Immature natural killer cell (primary cell): ENCODE measurements around the gene GGTLC2. TPM values are rescaled to one million over a fixed set of nuclear protein-coding genes. Genes with fewer than 3 reads are reported as not detected.
A peak's percentile ranks its signal among the peaks of the same experiment; 100 is the strongest.

ENCODE experiments used
- DNase-seq, 3 donors: peaks; one replicate each; pipeline ENCODE4 v3.0.0; 2022; ENCODE audit warnings: mixed read lengths in 1 of 3
- H3K27ac Mint-ChIP-seq, 6 donors: one replicate each; pipeline ENCODE4 v1.8.0; 2020; ENCODE audit warnings: mixed read lengths in 6 of 6, mild to moderate bottlenecking in 5 of 6, inconsistent platforms in 4 of 6, moderate library complexity in 3 of 6
- H3K27me3 Mint-ChIP-seq, 3 donors: one replicate each; pipeline ENCODE4 v1.8.0; 2020 to 2021; ENCODE audit warnings: low read depth in 3 of 3, mild to moderate bottlenecking in 3 of 3, mixed read lengths in 3 of 3, moderate library complexity in 3 of 3, inconsistent platforms in 1 of 3
- H3K36me3 Mint-ChIP-seq, 3 donors: one replicate each; pipeline ENCODE4 v1.8.0; 2020; ENCODE audit warnings: mixed read lengths in 3 of 3, inconsistent platforms in 2 of 3, mild to moderate bottlenecking in 2 of 3
- H3K4me1 Mint-ChIP-seq, 2 donors: one replicate each; pipeline ENCODE4 v1.8.0; 2020; ENCODE audit warnings: inconsistent platforms in 2 of 2, mild to moderate bottlenecking in 2 of 2, mixed read lengths in 2 of 2, moderate library complexity in 1 of 2
- H3K4me3 Mint-ChIP-seq, 5 donors: one replicate each; pipeline ENCODE4 v1.8.0; 2020; ENCODE audit warnings: mild to moderate bottlenecking in 5 of 5, mixed read lengths in 5 of 5, inconsistent platforms in 3 of 5, moderate library complexity in 3 of 5
- H3K9me3 Mint-ChIP-seq, 6 donors: one replicate each; pipeline ENCODE4 v1.8.0; 2020; ENCODE audit warnings: mild to moderate bottlenecking in 6 of 6, mixed read lengths in 6 of 6, inconsistent platforms in 4 of 6, moderate library complexity in 3 of 6
- polyA plus RNA-seq, 3 donors: library from polyadenylated mRNA; unstranded; fragments of 300-500 nt; fragmentation: Illumina TruSeq; gene quantifications; one replicate each; pipeline ENCODE4 v1.2.3, GENCODE V29; 2021

GGTLC2 gene
- polyA plus RNA-seq, 3 donors from 2014 or later: not detected

DNA sequence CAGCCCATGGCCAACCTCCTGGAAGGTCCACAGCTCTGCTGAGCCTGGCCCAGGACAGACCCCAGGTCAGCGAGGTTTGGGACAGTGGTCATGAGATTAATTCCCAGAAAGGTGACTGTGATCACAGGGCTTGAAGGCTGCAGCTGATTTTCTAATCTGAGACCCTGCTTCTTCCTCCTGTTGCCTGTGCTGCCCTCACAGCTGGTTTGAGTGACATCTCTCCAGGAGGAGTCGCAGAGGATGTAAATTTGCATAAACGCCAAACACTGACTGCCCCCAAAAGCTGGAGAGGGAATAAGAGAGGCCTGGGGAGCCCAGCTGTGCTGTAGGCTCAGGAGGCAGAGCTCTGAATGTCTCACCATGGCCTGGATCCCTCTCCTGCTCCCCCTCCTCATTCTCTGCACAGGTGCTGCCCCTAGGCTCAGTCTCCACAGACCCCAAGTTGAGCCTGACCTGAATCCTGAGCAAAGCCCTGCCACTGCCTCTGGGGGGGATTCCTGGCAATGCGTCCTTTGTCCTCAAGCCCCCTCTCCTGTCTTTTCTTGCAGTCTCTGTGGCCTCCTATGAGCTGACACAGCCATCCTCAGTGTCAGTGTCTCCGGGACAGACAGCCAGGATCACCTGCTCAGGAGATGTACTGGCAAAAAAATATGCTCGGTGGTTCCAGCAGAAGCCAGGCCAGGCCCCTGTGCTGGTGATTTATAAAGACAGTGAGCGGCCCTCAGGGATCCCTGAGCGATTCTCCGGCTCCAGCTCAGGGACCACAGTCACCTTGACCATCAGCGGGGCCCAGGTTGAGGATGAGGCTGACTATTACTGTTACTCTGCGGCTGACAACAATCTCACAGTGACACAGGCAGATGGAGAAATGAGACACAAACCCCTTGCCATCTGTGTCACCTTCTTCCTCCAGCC, 23.8 kb downstream of the GGTLC2 start:
- DNase-seq: no peak
- Mint-ChIP-seq H3K27ac (peak overlapping the region in 1 of 6 donors; percentile 22), H3K36me3 (no peaks in the 10 kb centered on the region), H3K4me1 (peaks cover 29 to 37% of the 10 kb centered on the region in 2 donors), H3K4me3 (no peak overlapping the region), H3K27me3 (peaks cover 2 to 5% (median 4%) of the 10 kb centered on the region in 3 donors), H3K9me3 (no peaks in the 10 kb centered on the region)

DNA sequence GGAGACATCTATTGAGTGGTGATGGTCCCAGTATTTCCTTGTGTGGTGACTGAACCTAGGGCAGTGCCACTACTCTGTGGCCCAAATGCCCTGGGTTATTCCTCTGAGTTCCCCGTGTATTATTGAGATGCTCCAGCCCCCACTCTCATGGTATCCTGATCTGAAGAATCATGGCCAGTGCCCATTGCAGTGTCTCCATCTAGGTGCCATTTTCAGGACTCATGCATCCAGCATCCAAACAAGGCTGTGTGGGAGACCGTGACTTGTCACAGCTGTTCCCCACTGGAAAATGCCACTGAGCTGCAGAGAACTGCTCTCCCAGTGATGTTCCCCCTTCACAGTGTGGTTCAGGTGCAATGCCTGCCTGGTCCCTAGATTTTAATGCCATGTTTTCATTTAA, 24.7 kb downstream of the GGTLC2 start:
- no peak overlapping the region for H3K27ac Mint-ChIP-seq
- no peaks in the 10 kb centered on the region for H3K9me3 Mint-ChIP-seq
- DNase-seq: no peak
- peaks cover 30 to 37% of the 10 kb centered on the region in 2 donors for H3K4me1 Mint-ChIP-seq
- H3K4me3 Mint-ChIP-seq: no peak overlapping the region
- peaks cover 2 to 9% (median 4%) of the 10 kb centered on the region in 3 donors for H3K27me3 Mint-ChIP-seq
- H3K36me3 Mint-ChIP-seq: no peaks in the 10 kb centered on the region

DNA sequence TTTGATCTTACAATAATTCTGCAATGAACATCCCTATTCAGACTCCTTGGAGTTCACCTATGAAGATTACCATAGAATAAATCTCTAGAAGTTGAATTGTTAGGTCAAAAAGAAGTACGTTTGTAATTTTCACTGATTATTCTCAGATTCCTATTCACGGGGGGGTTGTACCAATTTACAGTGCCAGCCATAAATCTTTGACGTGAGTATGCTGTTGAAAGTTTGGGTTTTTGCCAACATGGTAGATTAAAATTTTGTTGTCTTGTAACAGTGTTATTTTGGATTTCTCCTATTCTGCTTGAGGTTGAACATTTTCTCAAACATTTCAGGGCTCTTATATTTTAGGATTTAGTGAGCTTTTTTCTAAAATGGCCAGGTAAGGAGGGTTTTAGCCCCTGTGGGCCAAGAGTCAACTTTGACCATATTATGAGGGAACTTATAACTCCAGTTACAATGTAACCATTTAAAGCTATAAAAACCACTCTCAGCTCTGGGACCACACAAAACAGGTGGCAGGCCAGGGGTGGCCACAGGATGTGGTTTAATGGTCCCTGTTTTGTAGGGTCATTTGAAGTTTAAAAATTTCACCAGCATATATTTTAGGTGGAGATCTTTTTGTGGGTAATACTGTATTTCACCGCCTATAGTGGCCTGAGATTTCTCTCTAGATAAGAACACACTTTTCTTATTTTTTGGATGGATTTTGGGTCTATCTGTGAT, 25.8 kb downstream of the GGTLC2 start:
- H3K36me3 Mint-ChIP-seq: peaks cover 0 to 5% (median 0%) of the 10 kb centered on the region in 3 donors

DNA sequence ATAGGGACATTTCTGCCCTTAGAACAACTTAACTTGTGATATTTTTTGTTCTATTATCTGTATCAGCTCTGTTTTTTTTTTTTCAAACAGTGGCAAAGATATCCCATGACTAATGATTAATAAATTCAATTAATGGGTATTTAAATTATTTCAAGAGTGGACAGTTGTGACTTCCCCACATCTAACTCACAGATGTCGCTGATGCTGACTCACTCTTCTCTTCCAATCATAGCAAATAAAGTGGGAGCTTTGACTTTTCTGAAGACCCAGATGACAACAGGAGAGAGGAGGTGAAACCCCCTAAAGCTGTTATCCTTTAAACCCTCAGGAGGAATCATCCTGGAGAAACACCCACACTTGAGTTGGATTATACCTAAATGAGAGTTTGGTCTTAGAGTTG, 27.1 kb downstream of the GGTLC2 start:
- H3K36me3 Mint-ChIP-seq: peaks cover 0 to 5% (median 0%) of the 10 kb centered on the region in 3 donors
- peak overlapping the region in 3 of 5 donors; percentile 15 to 44 (median 18) for H3K4me3 Mint-ChIP-seq
- H3K27me3 Mint-ChIP-seq: peaks cover 3 to 9% (median 4%) of the 10 kb centered on the region in 3 donors
- peaks cover 30 to 37% of the 10 kb centered on the region in 2 donors for H3K4me1 Mint-ChIP-seq
- H3K9me3 Mint-ChIP-seq: no peaks in the 10 kb centered on the region
- no peak for DNase-seq
- no peak overlapping the region for H3K27ac Mint-ChIP-seq

More for the DNA sequence above, 25.8 kb downstream of the GGTLC2 start:
- Mint-ChIP-seq H3K27ac (peak overlapping the region in 1 of 6 donors; percentile 55), H3K9me3 (no peaks in the 10 kb centered on the region), H3K4me1 (peaks cover 30 to 37% of the 10 kb centered on the region in 2 donors), H3K27me3 (peaks cover 3 to 7% (median 4%) of the 10 kb centered on the region in 3 donors), H3K4me3 (peak overlapping the region; percentile 3 to 60 (median 27))
- DNase-seq: peak; percentile 53 to 54 (median 53)

DNA sequence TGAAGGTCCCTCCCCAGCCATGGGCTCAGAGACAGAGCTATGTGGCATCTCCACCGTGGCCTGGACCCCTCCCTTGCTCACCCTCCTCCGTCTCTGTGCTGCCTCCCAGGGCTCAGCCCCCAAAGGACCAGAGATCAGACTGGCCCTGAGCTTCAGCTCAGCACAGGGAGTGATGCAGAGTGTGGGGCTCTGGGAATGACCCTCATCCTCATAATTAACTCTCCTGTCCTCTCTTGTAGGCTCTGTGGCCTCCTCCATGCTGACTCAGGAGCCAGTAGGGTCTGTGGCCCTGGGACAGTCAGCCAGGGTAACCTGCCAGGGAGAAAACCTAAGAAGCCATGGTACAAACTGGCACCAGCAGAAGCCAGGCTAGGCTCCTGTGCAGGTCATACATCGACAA, 28.7 kb downstream of the GGTLC2 start:
- H3K36me3 Mint-ChIP-seq: peaks cover 0 to 5% (median 0%) of the 10 kb centered on the region in 3 donors
- H3K27me3 Mint-ChIP-seq: peaks cover 0 to 9% (median 3%) of the 10 kb centered on the region in 3 donors
- no peaks in the 10 kb centered on the region for H3K9me3 Mint-ChIP-seq
- peaks cover 30 to 42% of the 10 kb centered on the region in 2 donors for H3K4me1 Mint-ChIP-seq
- no peak overlapping the region for H3K4me3 Mint-ChIP-seq
- peak overlapping the region in 1 of 6 donors; percentile 22 for H3K27ac Mint-ChIP-seq
- no peak for DNase-seq

DNA sequence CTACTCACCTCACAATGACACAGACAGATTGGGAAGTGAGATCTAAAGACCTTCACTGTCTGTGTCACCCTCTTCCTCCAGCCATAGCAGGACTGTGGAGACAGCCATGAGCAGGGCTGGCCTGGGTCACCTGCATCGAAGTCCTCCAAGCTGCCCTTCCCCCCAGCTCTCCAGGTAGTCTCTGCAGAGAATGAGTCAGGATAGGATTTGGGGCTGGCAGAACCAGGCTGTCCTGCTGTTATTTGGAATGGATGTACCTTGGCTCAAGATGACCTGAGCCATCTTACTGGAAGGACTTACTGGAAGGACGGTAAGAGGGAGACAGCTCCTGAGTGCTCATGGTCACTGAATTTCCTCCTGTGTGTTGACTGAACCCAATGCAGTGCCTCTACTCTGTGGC, 29.2 kb downstream of the GGTLC2 start:
- Mint-ChIP-seq H3K4me1 (peaks cover 31 to 47% of the 10 kb centered on the region in 2 donors), H3K27ac (no peak overlapping the region), H3K4me3 (no peak overlapping the region), H3K9me3 (no peaks in the 10 kb centered on the region), H3K27me3 (peaks cover 0 to 9% (median 3%) of the 10 kb centered on the region in 3 donors), H3K36me3 (peaks cover 0 to 5% (median 0%) of the 10 kb centered on the region in 3 donors)
- no peak for DNase-seq

DNA sequence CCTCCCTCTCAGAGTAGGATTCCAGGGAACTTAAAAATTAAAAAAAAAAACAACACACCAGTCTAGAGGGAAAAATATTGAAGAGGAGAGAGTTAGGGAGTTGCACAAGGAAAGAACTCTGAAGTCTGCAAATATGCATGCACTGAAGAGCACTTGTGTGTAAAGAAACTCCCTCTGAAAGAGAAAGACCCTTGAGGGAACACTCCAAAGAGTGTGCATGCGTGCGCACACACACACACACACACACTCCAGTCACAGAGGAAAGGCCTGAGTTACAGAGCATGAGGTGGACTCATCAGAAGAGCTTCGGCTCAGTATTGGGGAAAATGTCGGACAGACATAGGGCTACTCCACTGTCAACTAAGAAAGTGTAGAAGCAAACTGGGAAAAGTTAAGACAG, 30.1 kb downstream of the GGTLC2 start:
- DNase-seq: no peak
- H3K36me3 Mint-ChIP-seq: peaks cover 0 to 5% (median 0%) of the 10 kb centered on the region in 3 donors
- H3K9me3 Mint-ChIP-seq: no peaks in the 10 kb centered on the region
- H3K27ac Mint-ChIP-seq: no peak overlapping the region
- H3K4me3 Mint-ChIP-seq: no peak overlapping the region
- peaks cover 35 to 45% of the 10 kb centered on the region in 2 donors for H3K4me1 Mint-ChIP-seq
- H3K27me3 Mint-ChIP-seq: peaks cover 0 to 9% (median 3%) of the 10 kb centered on the region in 3 donors

DNA sequence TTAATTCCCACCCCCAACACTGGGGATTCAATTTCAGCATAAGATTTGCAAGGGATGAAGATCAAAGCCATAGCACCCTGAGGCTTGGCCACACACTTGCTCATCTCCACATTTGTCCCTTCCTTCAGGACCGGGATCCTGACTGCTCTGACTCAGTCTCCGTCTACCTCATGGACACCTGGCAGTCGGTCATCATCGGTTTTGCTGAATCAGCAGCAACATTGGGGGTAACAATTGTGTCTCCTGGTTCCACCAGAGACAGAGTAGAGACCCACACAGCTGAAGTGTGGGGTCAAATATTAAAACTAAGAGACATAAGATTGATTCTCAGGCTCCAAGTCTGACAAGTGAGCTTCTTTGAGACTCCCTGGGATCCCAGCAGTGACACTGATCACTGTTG, 34.6 kb downstream of the GGTLC2 start:
- peaks cover 0 to 5% (median 0%) of the 10 kb centered on the region in 3 donors for H3K36me3 Mint-ChIP-seq
- H3K4me3 Mint-ChIP-seq: no peak overlapping the region
- H3K9me3 Mint-ChIP-seq: no peaks in the 10 kb centered on the region
- DNase-seq: no peak
- H3K4me1 Mint-ChIP-seq: peaks cover 5 to 11% of the 10 kb centered on the region in 2 donors
- no peak overlapping the region for H3K27ac Mint-ChIP-seq
- H3K27me3 Mint-ChIP-seq: peaks cover 0 to 3% (median 3%) of the 10 kb centered on the region in 3 donors

DNA sequence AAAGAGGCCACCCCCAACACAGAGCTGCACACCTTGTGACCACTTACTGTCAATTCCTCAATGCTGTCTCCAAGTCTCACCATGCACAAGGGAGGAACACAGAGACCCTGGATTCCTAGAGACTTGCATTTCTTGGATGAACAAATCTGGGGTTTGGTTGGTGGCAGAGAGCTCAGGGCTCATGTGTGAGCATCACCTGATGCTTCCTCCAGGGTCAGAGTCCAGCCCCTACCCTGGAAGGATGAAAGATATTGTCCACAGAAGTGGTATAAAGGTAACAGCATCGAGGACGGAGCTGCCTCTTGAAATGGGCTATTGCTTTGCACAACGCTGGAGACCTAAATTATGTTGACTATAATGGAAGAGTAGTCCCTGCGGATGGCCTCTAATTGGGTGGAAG, 36.0 kb downstream of the GGTLC2 start:
- DNase-seq: no peak
- Mint-ChIP-seq H3K4me1 (peaks cover 5 to 11% of the 10 kb centered on the region in 2 donors), H3K27ac (no peak overlapping the region), H3K36me3 (no peaks in the 10 kb centered on the region), H3K4me3 (no peak overlapping the region), H3K27me3 (peaks cover 0 to 3% (median 0%) of the 10 kb centered on the region in 3 donors), H3K9me3 (no peaks in the 10 kb centered on the region)

DNA sequence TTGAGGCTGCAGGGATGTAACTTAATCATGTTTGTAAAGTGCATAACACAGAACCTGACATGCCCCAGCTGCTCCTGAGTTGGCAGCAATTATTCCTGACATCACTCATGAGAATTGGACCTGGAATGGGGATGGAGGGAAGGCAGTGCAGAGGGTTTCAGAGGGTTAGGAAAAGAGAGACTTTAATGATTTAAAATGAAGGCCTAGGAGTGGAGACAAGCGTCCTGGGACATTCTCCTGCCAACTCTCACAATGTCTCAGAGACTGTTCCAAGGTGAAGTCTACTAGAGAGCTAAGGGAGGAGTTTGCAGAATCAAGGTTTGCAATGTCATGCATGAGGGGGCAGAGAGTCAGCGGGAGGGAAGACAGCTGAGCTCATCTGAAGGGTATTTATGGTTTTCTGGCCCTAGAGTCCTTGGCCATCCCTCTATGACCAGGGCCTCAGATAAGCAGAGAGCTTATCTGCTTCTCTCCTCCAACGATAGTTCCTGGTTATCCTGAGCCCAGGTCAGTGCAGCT, 36.9 kb downstream of the GGTLC2 start:
- Mint-ChIP-seq H3K4me1 (peaks cover 5 to 11% of the 10 kb centered on the region in 2 donors), H3K27ac (peak overlapping the region in 1 of 6 donors; percentile 30), H3K4me3 (no peak overlapping the region), H3K27me3 (peaks cover 0 to 2% (median 0%) of the 10 kb centered on the region in 3 donors), H3K9me3 (no peaks in the 10 kb centered on the region), H3K36me3 (no peaks in the 10 kb centered on the region)
- DNase-seq: no peak

DNA sequence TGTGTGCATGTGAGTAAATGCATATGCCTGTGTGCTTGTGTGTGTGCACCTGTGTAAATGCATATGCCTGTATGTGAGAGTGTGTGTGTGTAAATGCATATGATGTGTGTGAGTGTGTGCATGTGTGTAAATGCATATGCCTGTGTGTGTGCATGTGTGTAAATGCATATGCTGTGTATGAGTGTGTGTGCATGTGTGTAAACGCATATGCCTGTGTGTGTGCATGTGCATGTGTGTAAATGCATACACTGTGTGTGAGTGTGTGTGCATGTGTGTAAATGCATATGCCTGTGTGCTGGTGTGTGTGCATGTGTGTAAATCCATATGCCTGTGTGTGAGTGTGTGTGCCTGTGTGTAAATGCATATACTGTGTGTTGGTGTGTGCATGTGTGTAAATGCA, 37.8 kb downstream of the GGTLC2 start:
- Mint-ChIP-seq H3K9me3 (no peaks in the 10 kb centered on the region), H3K27me3 (peaks cover 0 to 2% (median 0%) of the 10 kb centered on the region in 3 donors), H3K4me1 (peaks cover 5 to 11% of the 10 kb centered on the region in 2 donors), H3K36me3 (no peaks in the 10 kb centered on the region), H3K27ac (no peak overlapping the region), H3K4me3 (no peak overlapping the region)
- no peak for DNase-seq

DNA sequence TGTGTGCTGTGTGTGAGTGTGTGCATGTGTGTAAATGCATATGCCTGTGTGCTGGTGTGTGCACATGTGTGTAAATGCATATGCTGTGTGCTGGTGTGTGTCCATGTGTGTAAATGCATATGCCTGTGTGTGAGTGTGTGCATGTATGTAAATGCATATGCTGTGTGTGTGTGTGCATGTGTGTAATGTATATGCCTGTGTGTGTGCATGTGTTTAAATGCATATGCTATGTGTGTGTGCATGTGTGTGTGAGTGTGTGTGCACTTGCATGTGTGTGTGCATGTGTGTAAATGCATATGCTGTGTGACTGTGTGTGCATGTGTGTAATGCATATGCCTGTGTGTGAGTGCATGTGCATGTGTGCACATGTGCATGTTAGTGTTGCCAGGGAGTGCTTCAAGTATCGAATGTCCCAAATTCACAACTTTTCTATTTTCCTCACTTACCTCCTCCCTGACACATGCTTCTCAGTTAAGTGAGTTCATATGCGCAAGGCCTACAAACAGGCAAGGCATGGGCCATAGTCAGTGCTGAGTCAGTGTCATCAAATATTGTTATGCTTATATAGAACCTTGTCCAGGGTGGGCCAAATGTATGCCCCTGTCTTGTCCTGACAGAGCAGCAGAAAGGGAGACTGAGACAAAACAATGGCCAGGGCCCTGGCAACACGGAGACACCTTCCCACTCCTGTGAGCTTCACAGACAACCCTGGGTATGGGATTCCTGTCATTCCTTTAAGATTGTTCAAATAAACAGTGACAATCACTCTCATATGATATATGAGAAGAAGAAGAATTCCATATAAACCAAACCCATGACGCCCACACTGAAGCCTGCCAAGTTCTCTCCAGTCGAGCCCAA, 38.6 kb downstream of the GGTLC2 start:
- Mint-ChIP-seq H3K27ac (no peak overlapping the region), H3K9me3 (no peaks in the 10 kb centered on the region), H3K27me3 (peaks cover 0 to 2% (median 0%) of the 10 kb centered on the region in 3 donors), H3K4me1 (peaks cover 5 to 7% of the 10 kb centered on the region in 2 donors), H3K4me3 (no peak overlapping the region), H3K36me3 (no peaks in the 10 kb centered on the region)
- DNase-seq: no peak
